ENCODE data around the gene CLCF1.

CLCF1 gene

GRCh38 chr11:67356387-67356863 is 17.0 kb downstream of the CLCF1 start:
- no peak for DNase-seq

GRCh38 chr11:67355794-67356386 is 17.5 kb downstream of the CLCF1 start:
- no peak for DNase-seq

GRCh38 chr11:67355023-67355793 is 18.2 kb downstream of the CLCF1 start:
- no peak for DNase-seq

GRCh38 chr11:67354075-67355022 is 19.0 kb downstream of the CLCF1 start:
- DNase-seq = no peak

- DNase-seq = peak; percentile 80
Observed at GRCh38 chr11:67353317-67354074, 19.9 kb downstream of the CLCF1 start, which contains the start of gene POLD4. POLD4 (minus strand) TSS chr11:67353546; CDS start chr11:67353399, 147 bp downstream.

GRCh38 chr11:67352546-67353316 is 20.7 kb downstream of the CLCF1 start:
- no peak for DNase-seq

- peak; percentile 16 for DNase-seq
Observed at GRCh38 chr11:67351275-67352005, 22.0 kb downstream of the CLCF1 start.

- DNase-seq = no peak
Observed at GRCh38 chr11:67349928-67350465, 23.4 kb downstream of the CLCF1 start.

GRCh38 chr11:67349457-67349856 is 23.9 kb downstream of the CLCF1 start:
- no peak for DNase-seq

GRCh38 chr11:67349036-67349435 is 24.4 kb downstream of the CLCF1 start:
- no peak for DNase-seq

GRCh38 chr11:67347964-67348749 is 25.2 kb downstream of the CLCF1 start:
- no peak for DNase-seq

GRCh38 chr11:67345920-67346819 is 27.2 kb downstream of the CLCF1 start:
- no peak for DNase-seq

- DNase-seq = no peak
Observed at GRCh38 chr11:67345247-67345919, 28.0 kb downstream of the CLCF1 start.

- DNase-seq = no peak
Observed at GRCh38 chr11:67344264-67344663, 29.1 kb downstream of the CLCF1 start.

GRCh38 chr11:67337257-67337656 is 36.1 kb downstream of the CLCF1 start:
- DNase-seq = no peak

- DNase-seq = no peak
Observed at GRCh38 chr11:67332081-67332691, 41.2 kb downstream of the CLCF1 start.

- DNase-seq = no peak
Observed at GRCh38 chr11:67323526-67323925, 49.9 kb downstream of the CLCF1 start.

- DNase-seq = no peak
Observed at GRCh38 chr11:67322049-67322448, 51.3 kb downstream of the CLCF1 start.

Measured in NCI-H446 treated with DMSO at 0.1 percent for 48 hours (cell line).